DOHH2 (cell line): Measurements from ENCODE around the gene ECEL1.

ENCODE experiments used
- H3F3A ChIP-seq: fragments of 200-600 bp; sonication (generic), shearing (Covaris generic); 2 replicates; pipeline ENCODE4 v1.6.0; 2016; ENCODE audit warnings: antibody characterized with exemption, mild to moderate bottlenecking; ENCODE audit not compliant: control insufficient read depth, insufficient read depth
- H3K27ac ChIP-seq: fragments of 200-600 bp; sonication (generic); 2 replicates; pipeline ENCODE4 v1.5.1; 2014; ENCODE audit warnings: low read depth, mild to moderate bottlenecking, low read length, moderate library complexity
- H3K27me3 ChIP-seq: fragments of 200-600 bp; sonication (generic); 2 replicates; pipeline ENCODE4 v1.6.1; 2014; ENCODE audit warnings: mild to moderate bottlenecking, low read length, mixed read lengths; ENCODE audit not compliant: control insufficient read depth
- H3K36me3 ChIP-seq: fragments of 200-600 bp; sonication (generic); 2 replicates; pipeline ENCODE4 v1.6.1; 2014; ENCODE audit warnings: mild to moderate bottlenecking, low read length, moderate library complexity, mixed read lengths; ENCODE audit not compliant: control insufficient read depth
- H3K4me1 ChIP-seq: fragments of 200-600 bp; sonication (generic); 2 replicates; pipeline ENCODE4 v1.6.1; 2014; ENCODE audit warnings: mild to moderate bottlenecking, low read length, mixed read lengths; ENCODE audit not compliant: control insufficient read depth
- H3K4me2 ChIP-seq: fragments of 200-600 bp; sonication (generic); 2 replicates; pipeline ENCODE4 v1.6.0; 2014; ENCODE audit warnings: mild to moderate bottlenecking, low read length, moderate library complexity
- H3K4me3 ChIP-seq: fragments of 200-600 bp; sonication (generic); 2 replicates; pipeline ENCODE4 v1.5.1; 2014; ENCODE audit warnings: mild to moderate bottlenecking, low read length, mixed read lengths
- H3K79me2 ChIP-seq: fragments of 200-600 bp; sonication (generic); 2 replicates; pipeline ENCODE4 v1.6.1; 2014; ENCODE audit warnings: mild to moderate bottlenecking, low read length, mixed read lengths; ENCODE audit not compliant: control insufficient read depth
- H3K9me2 ChIP-seq: fragments of 200-600 bp; sonication (generic); replicated peaks from 2 replicates; pipeline ENCODE4 v1.6.1; 2014; ENCODE audit warnings: mild to moderate bottlenecking, low read length, mixed read lengths; ENCODE audit not compliant: control insufficient read depth
- H3K9me3 ChIP-seq: fragments of 200-600 bp; sonication (generic); 2 replicates; pipeline ENCODE4 v1.6.1; 2014; ENCODE audit warnings: antibody characterized with exemption, low read length, mixed read lengths; ENCODE audit not compliant: control insufficient read depth, insufficient read depth
- H4K20me1 ChIP-seq: fragments of 200-600 bp; sonication (generic); 2 replicates; pipeline ENCODE4 v1.6.0; 2014; ENCODE audit warnings: low read depth, mild to moderate bottlenecking, antibody characterized with exemption, low read length, moderate library complexity; ENCODE audit not compliant: control insufficient read depth, insufficient read depth
- EZH2phosphoT487 ChIP-seq: fragments of 200-600 bp; sonication (generic); IDR thresholded peaks from 2 replicates; pipeline ENCODE4 v1.6.1; 2017; ENCODE audit warnings: borderline replicate concordance, mild to moderate bottlenecking, antibody characterized with exemption, low read length, moderate library complexity, mixed read lengths
- TF ChIP-seq, protein P1 (sequence below): fragments of 200-600 bp; sonication (generic); IDR thresholded peaks from one replicate; pipeline ENCODE4 v1.5.1; 2014; ENCODE audit warnings: antibody characterized with exemption, mild to moderate bottlenecking, low read depth, low read length; ENCODE audit not compliant: poor library complexity, severe bottlenecking

Gene ECEL1

DNA sequence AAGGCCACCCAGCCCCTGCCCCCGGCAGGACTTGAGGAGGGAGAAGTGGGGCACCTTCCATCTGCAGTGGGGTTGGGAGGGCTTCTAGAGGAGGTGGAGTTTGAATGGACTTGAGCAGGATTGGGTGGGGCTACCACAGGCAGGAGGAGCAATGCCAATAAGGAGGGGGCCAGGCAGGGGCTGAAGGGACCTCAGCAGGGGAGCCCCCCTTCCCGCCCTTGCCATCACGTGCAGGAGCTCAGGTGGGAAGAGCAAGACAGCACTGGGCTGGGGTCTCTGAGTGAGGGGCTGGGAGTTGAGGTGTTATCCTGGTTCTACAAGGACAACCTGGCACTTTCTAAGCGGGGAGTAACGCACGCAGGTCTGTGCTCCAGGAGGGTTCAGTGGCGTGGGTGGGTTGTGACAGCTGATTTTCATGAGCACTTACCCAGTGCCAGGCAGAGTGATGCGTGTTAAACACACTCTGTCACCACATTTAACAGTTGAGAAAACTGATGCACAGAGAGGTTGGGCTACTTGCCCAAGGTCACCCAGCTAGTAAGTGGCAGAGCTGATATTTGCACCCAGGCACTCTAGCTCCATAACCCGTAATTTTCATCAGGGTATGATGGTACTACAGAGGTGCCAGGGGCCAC, 43.1 kb upstream of the ECEL1 start:
- Histone ChIP-seq H3K9me2 (no peaks in the 10 kb centered on the region), H3F3A (peaks cover 9% of the 10 kb centered on the region; the same call in 1 of the 2 replicates), H3K4me3 (no peak overlapping the region), H3K4me1 (peaks cover 62% of the 10 kb centered on the region), H3K79me2 (no peaks in the 10 kb centered on the region), H3K27me3 (no peaks in the 10 kb centered on the region), H4K20me1 (no peaks in the 10 kb centered on the region), H3K4me2 (no peak overlapping the region), H3K9me3 (no peaks in the 10 kb centered on the region), H3K36me3 (no peaks in the 10 kb centered on the region), H3K27ac (no peak overlapping the region)
- TF ChIP-seq EZH2phosphoT487: no peak
- TF ChIP-seq, protein P1, sequence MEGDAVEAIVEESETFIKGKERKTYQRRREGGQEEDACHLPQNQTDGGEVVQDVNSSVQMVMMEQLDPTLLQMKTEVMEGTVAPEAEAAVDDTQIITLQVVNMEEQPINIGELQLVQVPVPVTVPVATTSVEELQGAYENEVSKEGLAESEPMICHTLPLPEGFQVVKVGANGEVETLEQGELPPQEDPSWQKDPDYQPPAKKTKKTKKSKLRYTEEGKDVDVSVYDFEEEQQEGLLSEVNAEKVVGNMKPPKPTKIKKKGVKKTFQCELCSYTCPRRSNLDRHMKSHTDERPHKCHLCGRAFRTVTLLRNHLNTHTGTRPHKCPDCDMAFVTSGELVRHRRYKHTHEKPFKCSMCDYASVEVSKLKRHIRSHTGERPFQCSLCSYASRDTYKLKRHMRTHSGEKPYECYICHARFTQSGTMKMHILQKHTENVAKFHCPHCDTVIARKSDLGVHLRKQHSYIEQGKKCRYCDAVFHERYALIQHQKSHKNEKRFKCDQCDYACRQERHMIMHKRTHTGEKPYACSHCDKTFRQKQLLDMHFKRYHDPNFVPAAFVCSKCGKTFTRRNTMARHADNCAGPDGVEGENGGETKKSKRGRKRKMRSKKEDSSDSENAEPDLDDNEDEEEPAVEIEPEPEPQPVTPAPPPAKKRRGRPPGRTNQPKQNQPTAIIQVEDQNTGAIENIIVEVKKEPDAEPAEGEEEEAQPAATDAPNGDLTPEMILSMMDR: no peak

GRCh38 chr2:232529806-232530547, 42.3 kb upstream of the ECEL1 start:
- Histone ChIP-seq H3K27ac (no peak overlapping the region), H3K36me3 (no peaks in the 10 kb centered on the region), H3K9me2 (no peaks in the 10 kb centered on the region), H3K27me3 (no peaks in the 10 kb centered on the region), H4K20me1 (no peaks in the 10 kb centered on the region), H3F3A (peaks cover 9% of the 10 kb centered on the region; the same call in 1 of the 2 replicates), H3K4me3 (no peak overlapping the region), H3K79me2 (no peaks in the 10 kb centered on the region), H3K9me3 (no peaks in the 10 kb centered on the region), H3K4me2 (no peak overlapping the region), H3K4me1 (peaks cover 62% of the 10 kb centered on the region)
- TF ChIP-seq, protein P1: no peak

- Histone ChIP-seq H3K27ac (no peak overlapping the region), H3F3A (peaks cover 9% of the 10 kb centered on the region; the same call in 1 of the 2 replicates), H3K4me3 (no peak overlapping the region), H3K27me3 (peaks cover 8% of the 10 kb centered on the region), H3K36me3 (no peaks in the 10 kb centered on the region), H3K9me2 (no peaks in the 10 kb centered on the region), H3K4me2 (no peak overlapping the region; the same call in 1 of the 2 replicates), H3K79me2 (no peaks in the 10 kb centered on the region), H3K4me1 (peaks cover 64% of the 10 kb centered on the region), H4K20me1 (no peaks in the 10 kb centered on the region), H3K9me3 (no peaks in the 10 kb centered on the region)
- TF ChIP-seq, protein P1: no peak
Observed at GRCh38 chr2:232528746-232529460, 41.3 kb upstream of the ECEL1 start.
